Ascending aorta (tissue), 2 donors: ENCODE results near the gene FTSJ1. TPM values are rescaled to one million over a fixed set of nuclear protein-coding genes. Genes with fewer than 3 reads are reported as not detected.

Experiments
- DNase-seq, 2 donors: peaks; one replicate each; pipeline ENCODE4 v3.0.0-alpha.2; 2019; ENCODE audit warnings: low spot score in 2 of 2
- H3K27ac ChIP-seq, 2 donors: fragments of 200-600 bp; sonication (generic); one replicate each; pipeline ENCODE4 v1.5.1; 2016 to 2017; ENCODE audit warnings: mild to moderate bottlenecking in 1 of 2
- H3K27me3 ChIP-seq: fragments of 200-600 bp; sonication (generic); one replicate; pipeline ENCODE4 v1.5.1; 2017
- H3K36me3 ChIP-seq, 2 donors: fragments of 200-600 bp; sonication (generic); one replicate each; pipeline ENCODE4 v1.5.1; 2016
- H3K4me1 ChIP-seq, 2 donors: fragments of 200-600 bp; sonication (generic); one replicate each; pipeline ENCODE4 v1.5.1; 2016 to 2017; ENCODE audit warnings: mild to moderate bottlenecking in 1 of 2
- H3K4me3 ChIP-seq, 2 donors: fragments of 200-600 bp; sonication (generic); one replicate each; pipeline ENCODE4 v1.5.1; 2016 to 2017; ENCODE audit warnings: mild to moderate bottlenecking in 1 of 2
- H3K9me3 ChIP-seq, 2 donors: fragments of 200-600 bp; sonication (generic); one replicate each; pipeline ENCODE4 v1.5.1; 2016
- CTCF ChIP-seq, 3 experiments: fragments of 200-600 bp in 2 of 3; fragments of 450-650 bp in 1 of 3; sonication (generic) in 2 of 3; IDR thresholded peaks; one replicate each; pipeline ENCODE4 v1.5.1; 2016 to 2019; ENCODE audit warnings: antibody characterized with exemption in 3 of 3, mild to moderate bottlenecking in 1 of 3, moderate library complexity in 1 of 3
- intact Hi-C: fragments of 100-400 bp; cut with DNase I; formaldehyde crosslinking; loops from one replicate; pipeline ENCODE4 v1.15.1; 2023
- total RNA-seq: library from RNA; depleted of rRNA; stranded (reverse); fragments of >200 nt; gene quantifications from one replicate; pipeline ENCODE4 v1.1.0, GENCODE V29; 2016

Gene FTSJ1
- total RNA-seq, 1 donor from 2014 or later: 159 TPM

GRCh38 chrX:48468693-48469691 is 7.0 kb upstream of the FTSJ1 start:
- Histone ChIP-seq H3K27me3 (no peaks in the 10 kb centered on the region), H3K4me3 (peak overlapping the region; percentile 36 to 57), H3K27ac (no peak overlapping the region), H3K4me1 (no peaks in the 10 kb centered on the region), H3K36me3 (no peaks in the 10 kb centered on the region), H3K9me3 (no peaks in the 10 kb centered on the region)
- DNase-seq: no peak
- TF ChIP-seq CTCF (IDR thresholded peaks at IDR 0.05): peak in 1 of 3 experiments; percentile 23
- intact Hi-C loops: no loop called here

- intact Hi-C loops: loop anchor here (10.0 kb wide), 1 partner anchor 425 kb away; the partner anchor contains the start of genes PQBP1 and TIMM17B
- Histone ChIP-seq H3K36me3 (no peaks in the 10 kb centered on the region), H3K27ac (no peak within 1 kb of the TSS), H3K9me3 (no peaks in the 10 kb centered on the region), H3K4me3 (peak within 1 kb of the TSS; percentile 36 to 57), H3K27me3 (no peaks in the 10 kb centered on the region), H3K4me1 (no peaks in the 10 kb centered on the region)
- TF ChIP-seq CTCF (IDR thresholded peaks at IDR 0.05): no peak
- DNase-seq: no peak
Measured at GRCh38 chrX:48470110-48470832, 5.7 kb upstream of the FTSJ1 start, which contains the start of gene SLC38A5. SLC38A5 (minus strand) TSS chrX:48470260; CDS start chrX:48467924, 2,336 bp downstream.

- no peak for TF ChIP-seq CTCF (IDR thresholded peaks at IDR 0.05)
- Histone ChIP-seq H3K4me3 (no peak overlapping the region), H3K27ac (no peak overlapping the region), H3K9me3 (no peaks in the 10 kb centered on the region), H3K27me3 (no peaks in the 10 kb centered on the region), H3K4me1 (no peaks in the 10 kb centered on the region), H3K36me3 (no peaks in the 10 kb centered on the region)
- no peak for DNase-seq
- intact Hi-C loops: loop anchor here (10.0 kb wide), 1 partner anchor 424 kb away; the partner anchor contains the start of genes PQBP1 and TIMM17B
Measured at GRCh38 chrX:48470833-48471118, 5.2 kb upstream of the FTSJ1 start.

- no peaks in the 10 kb centered on the region for H3K9me3 ChIP-seq
- H3K36me3 ChIP-seq: no peaks in the 10 kb centered on the region
- no peak overlapping the region for H3K4me3 ChIP-seq
- TF ChIP-seq CTCF (IDR thresholded peaks at IDR 0.05): no peak
- no peak overlapping the region for H3K27ac ChIP-seq
- no peak for DNase-seq
- no peaks in the 10 kb centered on the region for H3K27me3 ChIP-seq
- H3K4me1 ChIP-seq: no peaks in the 10 kb centered on the region
- intact Hi-C loops: loop anchor here (10.0 kb wide), 1 partner anchor 423 kb away; the partner anchor contains the start of genes PQBP1 and TIMM17B
Measured at GRCh38 chrX:48471504-48471903, 4.5 kb upstream of the FTSJ1 start.

GRCh38 chrX:48472225-48472624 is 3.8 kb upstream of the FTSJ1 start:
- Histone ChIP-seq H3K4me1 (no peaks in the 10 kb centered on the region), H3K27me3 (no peaks in the 10 kb centered on the region), H3K27ac (no peak overlapping the region), H3K4me3 (no peak overlapping the region), H3K9me3 (no peaks in the 10 kb centered on the region), H3K36me3 (no peaks in the 10 kb centered on the region)
- intact Hi-C loops: loop anchor here (10.0 kb wide), 1 partner anchor 423 kb away; the partner anchor contains the start of genes PQBP1 and TIMM17B
- TF ChIP-seq CTCF (IDR thresholded peaks at IDR 0.05): no peak
- DNase-seq: no peak
